Bone marrow (tissue), 2 donors: ENCODE results near the gene TCIRG1.
A peak's percentile ranks its signal among the peaks of the same experiment; 100 is the strongest.
"Not testable (repeated sequence)": the region's sequence is repeated elsewhere in the genome, so short reads cannot be mapped to it uniquely, and the experiment has no call there.

ENCODE experiments used
- DNase-seq, 2 donors: peaks; one replicate each; lab custom pipeline; 2025; lab: John Stamatoyannopoulos, UW

Gene TCIRG1

DNA sequence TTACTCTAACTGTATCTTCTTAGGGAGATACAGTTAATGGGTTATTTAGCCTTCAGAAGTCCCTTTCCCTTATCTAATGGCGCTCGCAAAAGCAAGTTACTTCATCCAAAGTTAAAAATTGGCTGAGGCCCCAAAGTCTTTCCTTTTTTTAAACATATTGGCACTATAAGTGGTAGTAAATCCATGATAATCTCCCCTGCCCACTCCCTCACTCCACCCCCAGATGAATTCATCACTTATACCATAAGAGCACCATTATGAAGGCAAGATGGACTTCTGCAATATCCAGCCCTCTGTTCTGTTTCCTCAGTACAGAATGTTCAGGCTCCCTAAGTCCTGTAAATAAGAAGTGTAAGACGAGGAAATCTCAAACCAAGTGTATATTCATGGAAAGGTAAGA lies 44.7 kb downstream of the TCIRG1 start:
- no peak for DNase-seq

GRCh38 chr11:68089679-68090078 lies 50.9 kb downstream of the TCIRG1 start:
- DNase-seq = no peak

- no peak for DNase-seq
Observed at GRCh38 chr11:68090287-68090686, 51.5 kb downstream of the TCIRG1 start.

DNA sequence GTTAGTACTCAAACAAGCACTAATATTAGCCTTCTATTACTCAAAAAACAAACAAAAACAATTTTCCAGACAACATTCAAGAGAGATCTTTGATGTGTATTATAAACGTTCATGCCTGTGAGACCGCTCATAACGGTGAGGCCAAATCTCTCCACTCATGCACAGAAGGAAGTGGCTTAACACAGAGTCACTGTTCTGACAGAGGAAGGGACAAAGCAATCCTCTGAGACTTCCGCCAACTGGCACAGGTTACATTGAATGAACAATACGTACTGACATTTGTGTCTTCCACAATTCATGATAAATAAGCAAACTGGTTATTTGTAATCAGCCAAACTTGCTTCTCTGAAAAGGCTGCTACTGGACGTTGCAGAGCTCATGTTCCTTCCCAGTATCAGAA lies 51.9 kb downstream of the TCIRG1 start:
- DNase-seq = peak in 1 of 2 donors; percentile 48

DNA sequence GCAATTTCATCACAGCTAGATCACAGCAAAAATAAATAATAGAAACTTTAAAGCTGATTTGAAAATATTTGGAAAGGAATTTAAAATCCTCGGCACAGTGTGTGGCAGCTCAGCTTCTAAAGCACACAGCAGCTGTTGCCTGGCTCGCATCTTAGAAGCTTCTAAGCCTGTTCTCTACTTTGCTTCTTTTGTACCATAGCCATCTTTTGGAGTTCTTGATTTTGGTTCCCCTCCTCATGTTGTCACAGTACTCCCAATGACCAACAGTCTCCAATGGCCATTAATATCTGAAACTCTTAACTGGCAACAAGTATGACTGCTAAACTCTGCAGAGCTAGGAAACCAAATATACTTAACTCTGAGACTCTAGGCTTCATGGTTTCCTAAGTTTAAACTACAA lies 53.6 kb downstream of the TCIRG1 start:
- DNase-seq = no peak

DNA sequence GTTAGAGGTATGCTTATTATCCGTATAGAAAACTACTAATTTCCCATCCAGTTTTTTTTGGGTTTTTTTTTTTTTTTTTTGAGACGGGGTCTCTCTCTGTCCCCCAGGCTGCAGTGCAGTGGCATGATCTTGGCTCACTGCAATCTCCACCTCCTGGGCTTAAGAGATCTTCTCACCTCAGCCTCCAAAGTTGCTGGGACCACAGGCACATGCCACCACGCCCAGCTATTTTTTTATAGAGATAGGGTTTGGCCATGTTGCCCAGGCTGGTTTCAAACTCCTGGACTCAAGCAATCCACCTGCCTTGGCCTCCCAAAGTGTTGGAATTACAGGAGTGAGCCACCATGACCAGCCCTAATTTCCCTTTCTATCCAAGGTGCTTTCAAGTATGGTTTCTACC lies 54.1 kb downstream of the TCIRG1 start:
- not testable (repeated sequence) for DNase-seq

GRCh38 chr11:68093565-68093964 lies 54.7 kb downstream of the TCIRG1 start:
- DNase-seq = no peak

- no peak for DNase-seq
Observed at GRCh38 chr11:68096962-68097361, 58.1 kb downstream of the TCIRG1 start.

GRCh38 chr11:68099057-68099456 lies 60.2 kb downstream of the TCIRG1 start:
- DNase-seq = no peak

DNA sequence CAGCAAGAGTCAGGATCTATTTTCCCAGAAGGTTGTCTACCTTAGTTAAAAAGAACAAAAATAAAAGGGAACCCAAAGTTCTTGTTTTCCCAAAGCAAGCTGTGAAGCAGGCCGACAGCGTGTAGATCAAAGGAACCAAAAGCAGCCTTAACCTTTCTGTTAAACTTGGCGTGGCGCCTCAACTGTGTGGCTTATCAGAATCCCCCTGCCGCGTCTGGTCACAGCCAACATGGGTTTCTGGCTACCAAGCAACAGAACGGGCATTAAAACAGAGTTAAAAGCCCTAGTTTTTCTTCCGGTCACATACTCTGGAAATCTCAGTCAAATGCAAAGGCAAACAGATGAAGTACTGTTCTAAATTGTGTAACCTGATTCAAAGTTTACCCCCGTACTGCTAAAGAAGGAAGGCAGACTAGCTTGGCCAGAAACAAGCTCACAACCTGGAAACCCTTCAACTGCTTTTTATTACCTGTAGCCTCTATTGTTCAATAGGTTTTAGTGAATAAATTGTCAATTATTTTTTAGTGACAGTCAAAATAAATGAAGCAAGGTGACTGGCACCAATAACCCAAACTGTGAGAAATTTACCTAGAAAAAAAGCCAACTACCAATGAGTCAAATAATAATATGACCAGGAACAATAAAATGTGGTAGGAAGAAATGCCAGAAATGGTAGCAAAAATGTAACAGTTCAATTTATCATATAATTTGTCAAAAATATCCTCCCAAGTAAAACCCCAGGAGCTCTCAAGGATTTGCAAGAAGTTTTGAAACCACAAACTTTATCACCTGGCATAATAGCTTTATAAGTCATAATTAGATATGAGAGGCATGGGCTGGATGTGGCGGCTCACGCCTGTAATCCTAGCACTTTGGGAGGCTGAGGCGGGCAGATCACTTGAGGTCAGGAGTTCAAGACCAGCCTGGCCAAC lies 60.9 kb downstream of the TCIRG1 start:
- DNase-seq = no peak
